Spleen (tissue), 7 donors: ENCODE data around the gene OPCML.

Experiments used
- POLR2A ChIP-seq, 3 donors: fragments of 450-650 bp; IDR thresholded peaks; one replicate each; pipeline ENCODE4 v1.5.1; 2017; ENCODE audit warnings: antibody characterized with exemption in 3 of 3, mild to moderate bottlenecking in 1 of 3
- POLR2AphosphoS5 ChIP-seq, 3 donors: sonication (generic); formaldehyde crosslinking; IDR thresholded peaks; one replicate each; pipeline ENCODE4 v1.5.1; 2017; ENCODE audit warnings: antibody characterized with exemption in 3 of 3
- TF ChIP-seq, protein P1 (sequence below), 11 experiments: fragments of 200-600 bp in 7 of 11; fragments of 450-650 bp in 4 of 11; sonication (generic) in 4 of 11; IDR thresholded peaks in 8 of 11; conservative IDR thresholded peaks in 3 of 11; 1 replicate in 7 of 11; 2 replicates in 4 of 11; pipeline versions ENCODE4 v1.4.0 to v1.8.0; 2016 to 2021; ENCODE audit warnings: antibody characterized with exemption in 11 of 11, inconsistent platforms in 4 of 11, mild to moderate bottlenecking in 1 of 11
- donor health status: DM: no; HTN: no; CAD: no; lungs with moderate emphysema.
- donor health status: DM: no; HTN: no; CAD: no.
- donor health status: DM: no; HTN: no; CAD: no.

DNA sequence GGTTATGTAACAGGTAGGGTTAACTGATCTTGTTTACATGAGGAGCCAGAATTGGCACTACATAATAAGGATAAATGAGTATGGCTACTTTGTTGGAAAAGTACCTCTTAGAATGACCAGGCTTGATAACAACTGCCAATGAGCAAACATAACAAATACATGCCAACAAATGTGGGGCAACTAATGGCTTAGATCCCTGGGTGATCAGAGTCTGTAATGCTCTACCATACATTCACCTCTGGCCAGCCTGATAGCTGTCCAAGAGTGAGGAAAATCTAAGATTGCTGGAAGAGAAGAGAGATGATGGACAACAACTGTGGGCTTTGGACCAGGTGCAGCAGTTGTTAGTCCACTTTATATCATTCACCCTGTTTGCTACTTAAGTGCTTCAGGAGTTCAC lies 1136.9 kb downstream of the OPCML start:
- TF ChIP-seq, protein P1, sequence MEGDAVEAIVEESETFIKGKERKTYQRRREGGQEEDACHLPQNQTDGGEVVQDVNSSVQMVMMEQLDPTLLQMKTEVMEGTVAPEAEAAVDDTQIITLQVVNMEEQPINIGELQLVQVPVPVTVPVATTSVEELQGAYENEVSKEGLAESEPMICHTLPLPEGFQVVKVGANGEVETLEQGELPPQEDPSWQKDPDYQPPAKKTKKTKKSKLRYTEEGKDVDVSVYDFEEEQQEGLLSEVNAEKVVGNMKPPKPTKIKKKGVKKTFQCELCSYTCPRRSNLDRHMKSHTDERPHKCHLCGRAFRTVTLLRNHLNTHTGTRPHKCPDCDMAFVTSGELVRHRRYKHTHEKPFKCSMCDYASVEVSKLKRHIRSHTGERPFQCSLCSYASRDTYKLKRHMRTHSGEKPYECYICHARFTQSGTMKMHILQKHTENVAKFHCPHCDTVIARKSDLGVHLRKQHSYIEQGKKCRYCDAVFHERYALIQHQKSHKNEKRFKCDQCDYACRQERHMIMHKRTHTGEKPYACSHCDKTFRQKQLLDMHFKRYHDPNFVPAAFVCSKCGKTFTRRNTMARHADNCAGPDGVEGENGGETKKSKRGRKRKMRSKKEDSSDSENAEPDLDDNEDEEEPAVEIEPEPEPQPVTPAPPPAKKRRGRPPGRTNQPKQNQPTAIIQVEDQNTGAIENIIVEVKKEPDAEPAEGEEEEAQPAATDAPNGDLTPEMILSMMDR (IDR thresholded peaks at IDR 0.05 in 8 of 11, conservative IDR thresholded peaks at IDR 0.05 in 3 of 11): no peak
- TF ChIP-seq POLR2A (IDR thresholded peaks at IDR 0.05): no peak
- TF ChIP-seq POLR2AphosphoS5 (IDR thresholded peaks at IDR 0.05): no peak
